ENCODE measurements around the gene SNAP25. TPM values are rescaled to one million over a fixed set of nuclear protein-coding genes. Genes with fewer than 3 reads are reported as not detected.

SNAP25 gene
- total and polyA plus RNA-seq, 10 of the 15 experiments (the other 5 are each of a cell fraction or from before 2014, with no cell fraction given), result not detected

GRCh38 chr20:10339609-10340008 lies 121.0 kb downstream of the SNAP25 start:
- Histone ChIP-seq H2AFZ (ENCODE audit: control insufficient read depth, low read depth, low read length) (no peak overlapping the region), H3K9me3 (replicated peaks; ENCODE audit: control insufficient read depth, insufficient read depth, low read length) (no peaks in the 10 kb centered on the region; the same call in 2 of the 3 replicates), H3K4me3 (no peak overlapping the region), H3K36me3 (ENCODE audit: control insufficient read depth in 2 of 2, insufficient read depth in 2 of 2, low read length in 1 of 2) (no peaks in the 10 kb centered on the region), H3K9ac (ENCODE audit: control insufficient read depth, insufficient read depth, low read length) (no peak overlapping the region), H3K79me2 (ENCODE audit: control insufficient read depth, insufficient read depth, low read length) (no peaks in the 10 kb centered on the region), H3K27ac (ENCODE audit: control insufficient read depth, insufficient read depth) (no peak overlapping the region), H3K4me1 (ENCODE audit: control insufficient read depth, insufficient read depth, low read length) (no peaks in the 10 kb centered on the region), H3K27me3 (replicated peaks in 1 of 2; ENCODE audit: control insufficient read depth in 2 of 2, insufficient read depth in 2 of 2, low read length in 1 of 2) (peaks cover 0 to 2% of the 10 kb centered on the region in 2 experiments; a peak in 1 of 4 replicates), H4K20me1 (ENCODE audit: control insufficient read depth, insufficient read depth) (no peaks in the 10 kb centered on the region), H3K4me2 (ENCODE audit: control insufficient read depth, insufficient read depth) (no peak overlapping the region)
- DNase-seq (ENCODE audit: low read depth, low spot score) (no peak), FAIRE-seq (no peak), ATAC-seq (no peak)
- WGBS (ENCODE audit: insufficient coverage, insufficient replicate concordance, low lambda C conversion rate, missing lambda C conversion rate), result 68% methylated on average over 1 of the region's 1 CpG
- ChIA-PET RAD21 (ENCODE audit: unreplicated experiment) (interaction anchor here (1.3 kb wide), 1 partner anchor 73 kb away, joined by 3 read pairs; no protein-coding TSS in a partner anchor), SMC1A (ENCODE audit: uncharacterized antibody, unreplicated experiment) (interaction anchor here (1.3 to 1.7 kb wide), 2 partner anchors 11 to 41 kb away, joined by 4 to 5 read pairs; no protein-coding TSS in a partner anchor), POLR2A (no interaction called here), CTCF (interaction anchor here (1.4 kb wide), 1 partner anchor 12 kb away, joined by 3 read pairs; no protein-coding TSS in a partner anchor)
- in situ Hi-C loops (cut with MboI), result no loop called here
- intact Hi-C loops (cut with micrococcal nuclease; ENCODE audit: unreplicated experiment), result no loop called here
- TF ChIP-seq ZBTB40 (IDR thresholded peaks at IDR 0.05; ENCODE audit: borderline replicate concordance), result peak; percentile 27; the same call in 1 of the 2 replicates
- no peak for TF ChIP-seq RBBP5 (conservative IDR thresholded peaks at IDR 0.05)
- no peak for TF ChIP-seq MYB (IDR thresholded peaks at IDR 0.05; ENCODE audit: borderline replicate concordance, low read depth, low read length)
- TF ChIP-seq BHLHE40 (IDR thresholded peaks at IDR 0.05; ENCODE audit: borderline replicate concordance in 1 of 2, low read depth in 2 of 2, low read length in 1 of 2), result no peak
- no TSS peak for BruUV-seq (replicated peaks)
